ENCODE measurements around the gene NPBWR2.

Gene NPBWR2, protein sequence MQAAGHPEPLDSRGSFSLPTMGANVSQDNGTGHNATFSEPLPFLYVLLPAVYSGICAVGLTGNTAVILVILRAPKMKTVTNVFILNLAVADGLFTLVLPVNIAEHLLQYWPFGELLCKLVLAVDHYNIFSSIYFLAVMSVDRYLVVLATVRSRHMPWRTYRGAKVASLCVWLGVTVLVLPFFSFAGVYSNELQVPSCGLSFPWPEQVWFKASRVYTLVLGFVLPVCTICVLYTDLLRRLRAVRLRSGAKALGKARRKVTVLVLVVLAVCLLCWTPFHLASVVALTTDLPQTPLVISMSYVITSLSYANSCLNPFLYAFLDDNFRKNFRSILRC
- long read RNA-seq, donor 1: 0 reads
- long read RNA-seq, donor 2: 0 reads
- long read RNA-seq, donor 3: 0 reads
- long read RNA-seq, donor 4: 0 reads
- long read RNA-seq, donor 5: 0 reads
- long read RNA-seq, donor 6: 0 reads
- long read RNA-seq, donor 7: 0 reads
- long read RNA-seq, donor 8: 0 reads

DNA sequence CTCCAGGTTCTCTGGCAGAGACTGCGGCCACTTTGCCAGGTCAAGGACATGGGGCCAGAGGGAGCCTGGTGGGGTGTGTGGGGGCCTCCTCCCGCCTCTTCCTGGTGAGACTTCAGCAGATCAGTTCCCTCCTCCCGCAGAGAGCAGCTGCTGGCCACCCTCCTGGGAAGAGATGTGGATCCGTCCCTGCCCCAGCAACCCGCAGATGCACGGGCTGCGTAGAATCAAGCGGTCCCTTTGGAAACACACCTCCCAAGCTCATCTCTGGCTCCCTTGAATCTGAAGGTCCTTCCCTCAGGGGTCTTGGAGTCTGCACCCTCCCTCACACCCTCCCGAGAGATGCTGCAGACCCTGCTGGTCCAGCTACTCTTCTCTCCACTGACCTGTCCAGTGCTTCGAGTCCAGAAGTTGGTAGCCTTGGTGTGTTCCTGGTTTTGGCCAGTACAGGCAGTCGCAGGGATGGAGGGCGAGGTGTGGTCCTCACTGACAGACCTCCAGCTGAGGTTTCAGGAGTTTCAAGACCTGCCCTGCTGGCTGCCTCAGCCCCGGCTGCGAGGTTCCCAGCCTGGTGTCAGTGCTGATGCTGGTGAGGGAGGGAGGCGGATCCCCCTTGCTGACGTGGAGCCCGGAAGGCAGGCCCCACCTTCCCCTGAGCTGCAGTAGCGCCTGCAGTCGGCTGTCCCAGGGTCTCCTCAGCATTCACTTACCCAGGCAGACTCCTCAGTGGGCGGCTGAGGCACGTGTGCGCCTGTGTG is at the start of gene NPBWR2:
Gene NPBWR2 (minus strand): TSS at position 585 of the 755 bp plus-strand sequence. CDS start 734 bp downstream, outside the sequence.
- DNase-seq: no peak

DNA sequence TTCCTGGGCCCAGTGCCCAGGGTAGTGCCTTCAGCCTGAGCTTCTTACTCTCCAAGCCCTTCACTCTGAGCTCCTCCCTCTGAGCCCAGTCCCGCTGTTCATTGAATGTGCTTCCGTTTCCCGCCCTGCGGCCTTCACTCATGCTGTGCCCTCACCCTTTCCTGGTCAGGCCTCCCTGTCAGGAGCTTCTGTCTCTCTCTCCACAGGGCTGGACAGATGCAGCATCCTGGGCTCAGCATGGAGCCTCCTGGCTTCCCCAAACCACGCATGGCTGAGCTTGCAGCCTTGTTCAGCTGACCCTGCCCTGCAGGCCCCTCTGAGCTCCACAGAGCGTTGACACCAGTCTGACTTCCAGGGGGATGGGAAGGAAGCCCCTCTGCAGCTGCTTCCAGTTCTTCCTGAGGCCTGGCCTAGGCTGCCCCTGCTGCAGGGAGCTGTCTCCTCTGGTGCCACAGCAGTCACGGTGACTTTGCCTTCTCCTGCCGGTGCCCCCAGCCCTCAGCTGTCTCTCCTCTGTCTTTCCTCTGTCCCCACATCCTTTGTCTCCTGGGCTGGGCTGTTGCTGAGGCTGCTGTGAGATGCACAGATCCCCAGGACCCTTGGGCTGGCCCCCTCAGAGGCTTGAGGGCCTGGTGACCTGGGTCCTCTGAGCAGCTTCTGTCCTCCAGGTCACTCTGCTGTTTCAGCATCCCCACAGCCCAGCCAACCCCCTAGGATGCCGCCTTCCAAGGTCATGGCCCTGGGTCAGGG is 48.9 kb upstream of the NPBWR2 start:
- no peak for DNase-seq

DNA sequence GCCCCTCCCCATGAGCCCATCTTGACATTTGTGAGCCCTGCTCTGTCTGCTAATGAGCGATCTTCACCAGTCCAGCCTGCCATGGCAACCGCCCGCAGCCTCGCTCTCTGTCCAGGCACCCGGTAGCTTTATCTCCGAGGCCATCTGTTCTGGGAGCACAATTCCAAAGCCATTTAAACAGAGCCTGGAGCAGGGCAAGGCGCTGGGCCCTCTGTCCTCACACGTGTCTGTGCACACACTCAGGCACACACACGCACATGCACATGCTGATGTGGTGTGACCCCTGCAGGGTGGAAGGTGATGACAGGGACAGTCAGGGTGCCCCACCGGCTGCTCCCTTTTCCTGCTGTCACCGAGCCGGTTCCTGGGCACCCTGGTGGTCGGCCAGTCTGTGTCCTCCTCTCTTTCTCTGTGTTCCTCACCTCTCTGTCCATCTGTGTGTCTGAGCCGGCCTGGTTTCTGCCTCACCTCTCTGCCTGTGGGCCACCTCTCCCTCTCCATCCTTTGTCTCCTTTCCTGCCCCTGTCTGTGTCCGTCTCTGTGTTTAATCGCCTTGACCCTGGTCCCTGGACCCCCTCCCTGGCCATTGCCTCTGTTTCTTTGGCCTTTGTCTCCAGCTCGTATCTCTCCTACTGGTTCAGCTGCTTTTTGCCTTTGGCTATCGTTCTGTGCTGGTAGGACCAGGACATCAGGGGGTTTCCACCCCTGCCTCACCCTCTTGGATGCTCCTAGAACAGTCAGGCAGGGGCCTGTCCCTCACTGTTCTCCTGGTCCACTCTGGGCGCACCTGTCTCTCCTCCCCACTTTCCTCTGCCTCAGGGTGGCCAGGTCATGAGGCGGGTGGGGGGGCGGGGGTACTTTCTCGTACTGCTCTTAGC is 48.1 kb upstream of the NPBWR2 start:
- DNase-seq: no peak

DNA sequence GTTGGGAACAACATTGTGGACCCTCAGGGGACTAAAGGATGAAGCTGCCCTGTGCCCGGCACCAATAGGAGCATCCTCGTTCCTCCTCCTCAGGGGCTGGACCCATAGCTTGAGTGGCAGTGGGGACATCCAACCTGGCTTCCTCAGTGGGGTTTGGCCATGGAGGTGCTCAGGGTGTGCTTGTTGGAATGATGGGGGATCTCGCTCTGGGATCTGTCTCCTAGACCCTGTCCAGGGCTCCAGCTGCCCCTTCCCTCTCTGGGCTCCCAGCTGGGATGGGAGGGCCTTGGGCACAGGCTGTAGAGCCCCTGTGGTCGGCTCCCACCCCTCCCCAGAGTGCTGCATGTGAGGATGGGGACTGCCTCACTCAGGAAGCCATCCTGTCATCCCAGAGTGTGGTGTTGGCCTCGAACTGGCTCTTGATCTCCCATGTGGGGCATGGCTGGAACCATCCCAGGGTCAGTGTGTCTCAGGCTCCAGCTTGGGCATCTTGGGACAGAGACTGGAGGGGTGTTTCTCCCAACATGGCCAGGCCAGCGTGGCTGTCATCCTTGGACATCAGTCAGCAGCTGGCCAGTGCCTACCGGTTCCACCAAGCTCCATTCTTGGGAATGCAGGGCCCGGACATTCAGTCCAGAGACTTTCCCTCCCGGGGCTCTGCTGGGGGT is 47.4 kb upstream of the NPBWR2 start:
- DNase-seq: no peak

DNA sequence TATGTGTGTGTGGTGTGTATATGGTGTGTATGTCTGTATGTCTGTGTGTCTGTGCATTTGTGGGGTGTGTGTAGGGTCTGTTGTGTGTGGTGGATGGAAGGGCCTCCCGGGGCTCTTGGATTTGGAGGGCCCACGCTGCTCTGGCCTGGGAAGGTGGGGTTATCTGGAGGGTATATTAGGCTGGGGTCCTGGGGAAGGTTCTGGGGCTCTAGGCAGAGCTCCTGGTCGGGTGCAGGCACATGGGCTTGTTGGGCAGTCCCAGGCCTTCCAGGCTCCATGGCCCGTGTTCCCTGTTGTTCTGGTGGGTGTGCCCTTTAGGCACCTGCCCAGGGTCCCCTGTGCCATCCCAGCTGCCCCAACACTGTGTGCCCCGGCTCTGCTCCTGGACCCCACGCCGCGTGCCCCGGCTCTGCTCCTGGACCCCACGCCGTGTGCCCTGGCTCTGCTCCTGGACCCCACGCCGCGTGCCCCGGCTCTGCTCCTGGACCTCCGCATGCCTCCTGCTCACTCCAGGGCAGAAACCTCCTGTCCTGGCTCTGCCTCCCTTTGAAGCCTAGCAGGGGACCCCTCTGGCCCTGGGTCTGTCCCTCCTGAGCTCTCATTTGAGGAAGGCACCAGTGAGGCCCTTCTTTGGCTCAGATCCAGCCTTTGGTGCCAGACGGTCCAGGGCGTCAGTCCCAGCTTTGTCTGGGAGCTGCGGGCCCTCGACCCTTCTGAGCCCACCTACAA is 46.7 kb upstream of the NPBWR2 start:
- no peak for DNase-seq

DNA sequence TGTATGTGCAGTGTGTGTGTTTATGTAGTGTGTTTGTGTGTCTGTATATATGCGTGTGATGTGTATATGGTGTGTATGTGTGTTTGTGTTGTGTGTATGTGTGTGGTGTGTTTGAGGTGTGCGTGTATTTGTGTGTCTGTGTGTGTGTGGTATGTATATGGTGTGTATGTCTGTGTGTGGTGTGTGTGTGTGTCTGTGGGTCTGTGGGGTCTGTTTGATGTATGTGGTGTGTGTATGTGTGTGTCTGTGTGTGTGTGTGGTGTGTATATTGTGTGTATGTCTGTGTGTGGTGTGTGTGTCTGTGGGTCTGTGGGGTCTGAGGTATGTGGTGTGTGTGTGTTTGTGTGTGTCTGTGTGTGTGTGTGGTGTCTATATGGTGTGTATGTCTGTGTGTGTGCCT is 46.0 kb upstream of the NPBWR2 start:
- DNase-seq: no peak

DNA sequence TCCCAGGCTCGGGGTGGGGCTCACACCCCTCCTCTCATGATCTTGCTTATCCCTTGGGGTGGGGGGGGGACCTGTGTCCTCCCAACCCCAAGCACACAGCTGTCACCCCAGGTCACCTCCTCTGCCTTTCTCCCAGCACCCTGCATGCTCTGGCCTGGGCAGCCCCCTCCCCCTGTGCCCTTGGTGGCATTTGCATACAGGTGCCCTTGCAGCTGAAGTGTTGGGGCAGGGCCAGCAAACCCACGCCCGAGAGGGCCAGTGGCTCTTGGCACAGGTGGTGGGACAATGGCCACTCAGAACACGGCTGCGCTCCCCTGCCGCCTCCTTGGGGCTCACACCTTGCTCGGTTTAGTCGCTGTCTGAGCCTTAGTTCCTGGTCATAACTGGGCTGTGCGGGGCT is 45.5 kb upstream of the NPBWR2 start:
- no peak for DNase-seq

DNA sequence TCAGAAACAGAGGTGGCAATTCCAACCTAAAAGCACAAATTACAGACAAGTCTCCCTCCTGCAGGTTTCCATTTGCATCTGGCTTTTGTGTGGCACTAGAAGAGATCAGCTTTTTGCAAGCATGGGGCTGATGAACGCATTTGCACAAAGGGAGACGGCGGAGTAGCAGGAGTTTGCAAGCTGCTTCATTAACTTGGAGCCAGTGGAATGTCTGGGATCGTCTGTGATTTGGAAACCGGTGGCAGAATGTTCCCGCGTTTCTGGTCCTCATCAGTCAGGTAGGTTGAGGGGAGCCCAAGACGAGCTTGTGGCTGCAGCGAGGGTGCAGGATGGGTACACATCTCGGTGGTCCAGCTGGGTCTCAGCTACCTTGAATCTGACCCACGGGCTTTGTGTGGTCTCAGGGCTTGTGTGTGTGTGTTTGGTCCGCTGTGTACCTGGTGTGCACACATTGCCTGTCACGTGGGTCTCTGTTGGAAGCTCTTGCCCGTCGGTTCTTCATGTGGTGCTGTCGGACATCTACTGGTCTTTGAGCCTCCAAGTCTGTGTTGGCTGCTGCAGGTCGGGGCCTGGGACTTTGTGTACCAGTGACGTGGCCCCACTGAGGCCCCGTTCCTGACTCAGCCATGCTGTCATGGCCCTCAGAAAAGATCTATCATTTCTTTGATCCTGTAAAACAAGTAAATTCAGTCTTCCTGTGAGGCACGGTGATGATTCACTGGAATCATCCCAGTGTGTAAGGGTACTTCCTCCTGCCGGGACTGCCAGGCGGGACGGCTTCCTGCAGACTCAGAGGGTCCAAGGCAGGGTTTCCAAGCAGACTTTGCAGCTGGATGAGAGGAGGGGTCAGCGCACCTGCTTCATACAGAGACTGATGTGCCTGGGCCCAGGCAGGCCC is 44.5 kb upstream of the NPBWR2 start:
- DNase-seq: no peak

DNA sequence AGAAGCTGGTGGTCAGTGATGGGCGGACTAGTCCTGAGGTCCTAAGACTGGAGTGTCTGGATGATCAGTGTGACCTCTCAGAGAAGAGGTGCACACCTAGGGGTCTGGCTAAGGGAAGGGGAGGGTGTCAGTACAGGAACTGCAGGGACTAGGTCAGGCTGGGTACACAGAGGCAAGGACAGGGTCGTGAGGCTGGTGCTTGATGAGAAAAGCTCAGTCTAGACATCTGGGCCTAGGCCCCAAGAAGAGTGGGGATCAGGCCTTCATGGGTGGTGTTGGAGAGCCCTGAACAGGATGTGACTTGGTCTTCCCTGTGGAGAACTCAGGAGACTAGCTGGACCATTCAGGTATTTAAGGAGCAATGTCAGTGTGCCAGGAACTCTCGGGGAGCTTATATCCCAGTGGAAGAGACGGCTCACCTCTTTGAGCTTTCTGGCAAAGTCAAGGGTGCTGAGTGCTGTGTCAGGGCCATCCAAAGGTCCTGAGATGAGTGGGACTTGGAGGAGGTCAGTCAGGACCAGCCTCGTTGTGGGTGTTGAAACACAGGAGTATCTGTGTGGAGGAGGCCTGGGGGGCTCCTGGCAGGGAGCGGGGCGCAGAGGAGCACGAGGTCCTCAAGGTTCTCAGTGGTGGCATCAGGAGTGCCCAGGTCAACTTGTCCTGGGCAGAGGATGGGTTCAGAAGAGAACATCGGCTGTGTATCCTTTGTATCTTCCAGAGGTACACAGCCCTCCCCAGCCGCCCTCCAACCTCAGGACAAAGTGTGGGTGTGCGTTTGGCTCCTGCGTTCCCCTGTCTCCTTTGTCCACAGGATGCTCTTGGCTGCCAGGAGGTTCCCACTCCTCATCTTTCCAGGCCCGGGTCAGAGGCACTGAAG is 43.6 kb upstream of the NPBWR2 start:
- no peak for DNase-seq

DNA sequence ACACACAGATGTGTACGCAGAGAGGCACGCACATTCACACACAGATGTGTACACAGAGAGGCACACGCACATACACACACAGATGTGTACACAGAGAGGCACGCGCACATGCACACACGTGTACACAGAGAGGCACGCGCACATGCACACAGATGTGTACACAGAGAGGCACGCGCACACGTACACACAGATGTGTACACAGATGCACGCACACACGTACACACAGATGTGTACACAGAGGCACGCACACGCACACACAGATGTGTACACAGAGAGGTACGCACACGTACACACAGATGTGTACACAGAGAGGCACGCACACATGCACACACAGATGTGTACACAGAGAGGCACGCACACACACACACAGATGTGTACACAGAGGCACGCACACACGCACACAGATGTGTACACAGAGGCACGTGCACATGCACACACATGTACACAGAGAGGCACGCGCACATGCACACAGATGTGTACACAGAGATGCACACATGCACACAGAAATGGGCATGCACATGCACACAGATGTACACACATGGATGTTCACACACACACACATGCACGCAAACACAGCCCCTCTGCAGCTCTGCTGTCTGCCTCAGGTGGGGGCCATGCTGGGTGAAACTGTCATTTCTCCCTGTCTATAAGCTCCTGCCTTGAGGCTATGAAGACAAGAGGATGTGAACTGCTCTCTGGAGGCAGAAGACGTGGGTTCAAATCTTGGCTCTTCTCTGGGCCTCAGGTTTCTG is 42.6 kb upstream of the NPBWR2 start:
- no peak for DNase-seq

DNA sequence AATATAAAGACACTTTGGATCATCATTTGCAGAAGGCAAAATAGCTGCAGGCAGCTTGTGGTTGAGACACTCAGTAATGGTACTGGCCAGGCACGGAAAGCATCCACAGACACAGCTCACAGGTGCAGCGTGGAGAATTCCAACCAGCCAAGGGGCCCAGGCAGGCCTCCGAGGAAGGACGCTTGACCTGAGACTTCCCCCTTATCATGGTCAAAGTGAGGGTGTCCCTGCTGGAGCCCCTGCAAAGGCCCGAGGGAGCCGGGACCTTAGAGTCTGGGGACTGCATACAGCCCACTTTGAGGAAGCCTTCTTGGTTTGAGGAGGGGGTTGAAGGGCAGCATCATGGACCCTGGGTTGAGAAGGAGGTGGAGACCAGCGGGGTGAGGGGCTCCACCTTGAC is 41.8 kb upstream of the NPBWR2 start:
- no peak for DNase-seq

DNA sequence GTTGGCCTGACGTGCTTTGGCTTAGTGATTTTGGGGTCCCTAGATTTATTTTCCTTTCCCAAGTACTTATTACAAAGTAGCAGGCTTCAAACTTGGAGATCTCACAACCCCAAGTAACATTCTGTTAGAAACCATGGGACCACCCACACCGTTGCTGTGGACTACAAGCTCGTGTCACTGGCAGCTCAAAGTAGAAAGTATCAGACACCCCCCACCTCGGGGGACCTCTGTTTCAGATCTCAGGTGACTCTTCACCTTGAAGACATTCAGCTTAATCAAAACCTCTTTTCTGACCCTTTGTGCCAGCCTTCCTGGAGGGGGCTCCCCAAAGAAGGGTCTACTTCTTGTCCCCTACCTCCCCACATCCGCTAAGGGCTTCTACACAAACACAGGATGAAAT is 41.2 kb upstream of the NPBWR2 start:
- no peak for DNase-seq

DNA sequence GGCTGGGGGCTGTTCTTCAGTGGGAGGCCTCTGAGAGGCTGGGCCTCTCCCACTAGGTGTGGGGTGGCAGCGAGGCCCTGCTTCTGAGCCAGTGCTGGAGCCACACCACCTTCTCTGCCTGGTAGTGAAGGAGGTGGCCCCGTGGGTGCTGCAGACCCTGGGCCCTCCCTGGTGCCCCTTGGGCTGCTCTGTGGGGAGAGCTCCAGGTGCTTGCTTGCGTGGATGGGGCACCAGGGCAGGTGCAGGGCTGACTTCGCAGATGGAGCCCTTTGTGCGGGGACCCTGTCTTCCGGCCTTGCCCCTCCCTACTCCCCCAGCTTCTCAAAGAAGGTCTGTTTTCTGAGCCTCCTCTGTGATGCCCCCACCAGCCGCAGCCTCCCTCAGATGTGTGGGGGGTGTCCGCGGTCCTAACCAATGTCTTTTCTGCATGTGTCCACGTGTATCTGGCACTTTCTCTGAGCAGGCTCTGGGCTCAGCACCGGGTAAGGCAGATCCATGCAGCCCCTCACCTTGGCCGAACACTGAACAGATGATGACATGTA is 39.6 kb upstream of the NPBWR2 start:
- no peak for DNase-seq

DNA sequence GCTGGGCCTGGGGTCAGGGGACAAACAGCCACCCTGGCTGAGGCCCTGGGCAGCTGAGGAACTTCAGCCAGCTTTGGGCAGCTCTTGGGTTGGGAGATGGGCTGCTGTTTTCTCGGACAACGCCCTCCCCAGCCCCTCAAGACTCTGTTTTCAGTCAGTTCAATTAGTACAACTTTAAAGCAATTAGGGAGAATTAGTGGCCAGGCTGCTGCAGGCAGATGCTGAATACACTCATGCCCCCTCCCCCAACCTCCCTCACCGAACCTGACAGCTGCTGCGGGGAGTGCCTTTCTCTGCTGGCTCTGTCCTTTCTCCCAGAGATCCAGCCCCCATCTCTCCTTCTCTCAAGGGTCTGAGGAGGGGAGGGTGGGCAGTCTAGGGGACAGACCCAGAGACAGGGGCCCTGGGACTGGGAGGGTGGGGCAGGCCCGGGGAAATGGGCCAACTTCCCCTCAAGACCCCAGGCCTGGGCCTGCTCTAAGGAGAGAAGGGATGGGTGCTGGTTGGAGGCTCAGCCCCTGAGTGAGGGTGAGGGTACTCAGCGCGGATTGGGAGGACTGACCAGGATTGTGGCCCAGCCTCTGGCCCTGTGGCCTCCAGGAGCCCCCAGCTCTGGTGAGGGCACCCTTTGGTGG is 39.1 kb upstream of the NPBWR2 start:
- no peak for DNase-seq

DNA sequence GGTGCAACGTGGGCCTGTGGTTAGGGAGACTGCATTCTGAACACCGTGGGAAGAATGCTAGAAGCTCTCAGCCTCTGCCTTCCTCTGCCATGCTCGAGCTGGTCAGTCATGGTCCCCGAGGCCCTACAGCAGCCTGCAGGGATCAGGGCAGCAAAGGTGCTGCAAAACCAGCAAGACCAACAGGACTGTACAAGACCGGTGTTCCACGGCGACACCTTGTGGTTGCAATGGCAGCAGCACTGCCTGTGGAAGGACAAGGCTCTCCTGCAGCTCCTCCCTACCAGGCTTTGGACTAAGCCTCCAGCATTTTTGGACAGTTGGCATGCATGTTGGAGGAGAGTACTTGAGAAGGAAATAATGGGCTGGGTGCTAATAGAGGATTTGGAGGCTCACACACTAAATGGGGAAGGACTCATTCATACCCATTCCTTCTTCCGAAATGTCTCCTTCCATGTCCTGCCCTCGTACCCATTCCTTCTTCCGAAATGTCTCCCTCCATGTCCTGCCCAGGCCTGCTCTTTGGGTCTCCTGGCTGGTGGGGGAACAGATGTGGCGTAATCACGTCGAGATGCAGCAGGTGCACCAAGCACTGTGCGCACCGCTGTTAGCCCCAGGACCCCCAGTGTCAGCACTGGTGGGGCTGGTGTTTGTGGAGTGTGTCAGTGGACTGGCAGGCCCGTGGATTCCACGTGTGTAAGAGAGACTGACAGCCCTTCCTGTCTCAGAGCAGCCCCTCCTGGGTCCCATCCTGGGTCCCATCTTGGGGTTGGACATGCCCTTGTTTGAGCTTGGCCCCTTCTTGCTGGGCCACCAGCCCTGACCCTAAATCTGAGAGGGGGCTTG is 38.3 kb upstream of the NPBWR2 start:
- DNase-seq: no peak

Data from right kidney (tissue), 9 donors.